H1 (cell line): ENCODE measurements around the gene HES4.

Experiments
- ATF2 ChIP-seq: IDR thresholded peaks from 2 replicates; pipeline ENCODE4 v1.6.1; 2012; ENCODE audit warnings: low read length, inconsistent platforms
- CTCF ChIP-seq, 3 experiments: IDR thresholded peaks; 1 replicate in 2 of 3; 2 replicates in 1 of 3; pipeline versions ENCODE4 v1.5.1 to v1.6.1; 2011; ENCODE audit warnings: low read length in 3 of 3, mild to moderate bottlenecking in 3 of 3, inconsistent platforms in 2 of 3, low read depth in 1 of 3, moderate library complexity in 1 of 3; ENCODE audit not compliant: insufficient read depth in 1 of 3; ENCODE audit errors: control extremely low read depth in 1 of 3
- KDM1A ChIP-seq: fragments of 200-600, 300-600 bp; sonication (generic); IDR thresholded peaks from 2 replicates; pipeline ENCODE4 v1.7.1; 2016; ENCODE audit warnings: mild to moderate bottlenecking, low read length, borderline replicate concordance
- PHF8 ChIP-seq: fragments of 200-600 bp; sonication (generic); conservative IDR thresholded peaks from 2 replicates; pipeline ENCODE4 v1.7.1; 2012; ENCODE audit warnings: low read depth, mild to moderate bottlenecking, inconsistent platforms, low read length, moderate library complexity
- POLR2A ChIP-seq, 2 experiments: IDR thresholded peaks; 1 replicate in 1 of 2; 2 replicates in 1 of 2; pipeline ENCODE4 v1.6.1; 2011; ENCODE audit warnings: low read depth in 2 of 2, low read length in 2 of 2, mild to moderate bottlenecking in 2 of 2; ENCODE audit errors: control extremely low read depth in 1 of 2
- POLR2AphosphoS5 ChIP-seq: IDR thresholded peaks from 2 replicates; pipeline ENCODE4 v1.6.1; 2011; ENCODE audit warnings: low read depth, low read length
- TAF1 ChIP-seq: IDR thresholded peaks from 2 replicates; pipeline ENCODE4 v1.6.1; 2011; ENCODE audit warnings: mild to moderate bottlenecking, low read depth, low read length
- USF2 ChIP-seq: IDR thresholded peaks from 2 replicates; pipeline ENCODE4 v1.6.1; 2011; ENCODE audit warnings: low read length, improper control_type of control experiment

GRCh38 chr1:981491-981954, 18.4 kb downstream of the HES4 start:
- TF ChIP-seq CTCF (IDR thresholded peaks at IDR 0.05; ENCODE audit: control extremely low read depth in 1 of 3, insufficient read depth in 1 of 3, low read depth in 1 of 3, low read length in 3 of 3) (no peak), POLR2AphosphoS5 (no peak), KDM1A (no peak), ATF2 (no peak), PHF8 (no peak), TAF1 (no peak), USF2 (no peak), POLR2A (IDR thresholded peaks at IDR 0.05; ENCODE audit: control extremely low read depth in 1 of 2, low read depth in 2 of 2, low read length in 2 of 2) (no peak)
